ENCODE data around the gene SMIM26.
A peak's percentile ranks its signal among the peaks of the same experiment; 100 is the strongest.

The SMIM26 gene

DNA sequence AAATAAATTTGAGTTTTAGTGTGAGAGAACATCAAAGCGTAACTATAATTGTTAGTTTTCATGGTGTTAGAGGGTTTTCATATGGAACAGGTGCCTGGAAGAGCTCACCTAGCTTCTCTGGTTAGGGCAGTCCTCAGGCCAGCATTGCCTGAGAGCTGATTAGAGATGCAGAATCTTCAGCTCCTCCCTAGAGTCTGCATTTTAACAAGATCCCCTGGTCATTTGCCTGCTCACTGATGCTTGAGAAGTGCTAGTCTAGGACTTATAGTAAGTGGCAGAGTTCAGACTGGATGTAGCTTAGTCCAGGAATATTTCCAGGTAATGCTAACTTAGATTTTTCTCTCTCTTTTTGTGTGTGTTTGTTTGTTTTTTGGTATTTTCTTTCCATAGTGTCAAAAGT is 21.7 kb upstream of the SMIM26 start:
- no peaks in the 10 kb centered on the region for H3K27me3 Mint-ChIP-seq
- H3K9me3 Mint-ChIP-seq, result no peaks in the 10 kb centered on the region
- H3K36me3 Mint-ChIP-seq (ENCODE audit: low read depth), result peaks cover 64% of the 10 kb centered on the region
- no peak overlapping the region for H3K27ac Mint-ChIP-seq
- no peaks in the 10 kb centered on the region for H3K4me1 Mint-ChIP-seq (ENCODE audit: low read depth)
- H3K4me3 Mint-ChIP-seq, result no peak overlapping the region

- Mint-ChIP-seq H3K4me3 (no peak overlapping the region), H3K27ac (no peak overlapping the region), H3K27me3 (no peaks in the 10 kb centered on the region), H3K36me3 (ENCODE audit: low read depth) (peaks cover 54% of the 10 kb centered on the region), H3K9me3 (no peaks in the 10 kb centered on the region), H3K4me1 (ENCODE audit: low read depth) (no peaks in the 10 kb centered on the region)
Observed at GRCh38 chr20:18548465-18548864, 18.8 kb upstream of the SMIM26 start.

GRCh38 chr20:18553746-18554145 is 13.5 kb upstream of the SMIM26 start:
- Mint-ChIP-seq H3K4me3 (no peak overlapping the region), H3K36me3 (ENCODE audit: low read depth) (peaks cover 62% of the 10 kb centered on the region), H3K4me1 (ENCODE audit: low read depth) (no peaks in the 10 kb centered on the region), H3K27me3 (no peaks in the 10 kb centered on the region), H3K9me3 (no peaks in the 10 kb centered on the region), H3K27ac (no peak overlapping the region)

- peak overlapping the region; percentile 90 for H3K4me3 Mint-ChIP-seq
- H3K9me3 Mint-ChIP-seq, result peaks cover 3% of the 10 kb centered on the region
- no peaks in the 10 kb centered on the region for H3K27me3 Mint-ChIP-seq
- H3K4me1 Mint-ChIP-seq (ENCODE audit: low read depth), result peaks cover 30% of the 10 kb centered on the region
- peaks cover 32% of the 10 kb centered on the region for H3K36me3 Mint-ChIP-seq (ENCODE audit: low read depth)
- H3K27ac Mint-ChIP-seq, result peak overlapping the region; percentile 96
Observed at GRCh38 chr20:18567739-18568091, 483 bp downstream of the SMIM26 start.

- peaks cover 3% of the 10 kb centered on the region for H3K9me3 Mint-ChIP-seq
- peaks cover 30% of the 10 kb centered on the region for H3K4me1 Mint-ChIP-seq (ENCODE audit: low read depth)
- no peaks in the 10 kb centered on the region for H3K27me3 Mint-ChIP-seq
- peaks cover 29% of the 10 kb centered on the region for H3K36me3 Mint-ChIP-seq (ENCODE audit: low read depth)
- H3K27ac Mint-ChIP-seq, result no peak overlapping the region
- no peak overlapping the region for H3K4me3 Mint-ChIP-seq
Observed at GRCh38 chr20:18571009-18571408, 3.8 kb downstream of the SMIM26 start.

- Mint-ChIP-seq H3K36me3 (ENCODE audit: low read depth) (peaks cover 29% of the 10 kb centered on the region), H3K27me3 (no peaks in the 10 kb centered on the region), H3K4me3 (no peak overlapping the region), H3K4me1 (ENCODE audit: low read depth) (peaks cover 27% of the 10 kb centered on the region), H3K27ac (peak overlapping the region; percentile 86), H3K9me3 (peaks cover 3% of the 10 kb centered on the region)
Observed at GRCh38 chr20:18571578-18571977, 4.3 kb downstream of the SMIM26 start.

GRCh38 chr20:18577942-18578341 is 10.7 kb downstream of the SMIM26 start:
- no peaks in the 10 kb centered on the region for H3K9me3 Mint-ChIP-seq
- peaks cover 5% of the 10 kb centered on the region for H3K4me1 Mint-ChIP-seq (ENCODE audit: low read depth)
- no peak overlapping the region for H3K27ac Mint-ChIP-seq
- no peaks in the 10 kb centered on the region for H3K36me3 Mint-ChIP-seq (ENCODE audit: low read depth)
- H3K27me3 Mint-ChIP-seq, result no peaks in the 10 kb centered on the region
- H3K4me3 Mint-ChIP-seq, result no peak overlapping the region

DNA sequence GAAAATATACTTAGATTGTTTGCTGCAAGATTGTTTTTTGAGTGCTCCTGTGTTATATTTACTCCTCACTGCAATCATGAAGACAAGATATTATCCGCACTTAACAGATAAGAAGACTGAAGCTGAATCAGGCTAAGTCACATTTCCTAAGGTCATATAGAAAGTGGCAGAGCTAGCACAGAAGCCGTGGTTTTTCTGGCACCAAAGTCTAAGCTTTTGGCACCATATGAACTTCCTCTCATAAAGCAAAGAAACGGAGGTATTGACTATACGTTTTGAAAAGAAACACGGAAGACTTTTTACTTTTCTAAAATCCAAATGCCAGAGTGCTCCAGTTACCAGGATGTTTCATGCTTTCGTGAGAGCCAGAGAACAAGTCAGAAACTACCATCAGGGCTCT is 11.3 kb downstream of the SMIM26 start:
- Mint-ChIP-seq H3K4me3 (no peak overlapping the region), H3K4me1 (ENCODE audit: low read depth) (peaks cover 5% of the 10 kb centered on the region), H3K27ac (no peak overlapping the region)

DNA sequence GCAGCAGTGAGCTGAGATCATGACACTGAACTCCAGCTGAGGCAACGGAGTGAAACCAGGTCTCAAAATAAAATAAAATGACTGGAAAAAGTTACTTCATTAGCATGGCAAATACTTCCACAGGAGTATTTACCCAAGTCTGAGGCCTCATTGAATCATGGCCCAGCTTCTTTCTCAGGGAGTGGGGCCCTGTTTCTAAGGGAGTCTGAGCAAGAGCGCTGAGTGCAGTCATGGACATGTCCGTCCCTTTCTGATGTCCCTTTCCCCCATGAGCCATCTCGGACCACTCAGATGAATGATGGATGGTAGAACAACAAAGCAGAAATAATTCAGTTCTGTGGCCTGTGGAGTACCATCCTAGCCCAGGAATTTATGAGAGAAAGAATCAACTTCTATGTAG is 12.8 kb downstream of the SMIM26 start:
- Mint-ChIP-seq H3K27me3 (peaks cover 4% of the 10 kb centered on the region), H3K27ac (no peak overlapping the region), H3K4me3 (no peak overlapping the region), H3K9me3 (no peaks in the 10 kb centered on the region), H3K4me1 (ENCODE audit: low read depth) (peaks cover 5% of the 10 kb centered on the region), H3K36me3 (ENCODE audit: low read depth) (no peaks in the 10 kb centered on the region)

More for the DNA sequence above, 11.3 kb downstream of the SMIM26 start:
- Mint-ChIP-seq H3K27me3 (no peaks in the 10 kb centered on the region), H3K9me3 (no peaks in the 10 kb centered on the region), H3K36me3 (ENCODE audit: low read depth) (no peaks in the 10 kb centered on the region)

DNA sequence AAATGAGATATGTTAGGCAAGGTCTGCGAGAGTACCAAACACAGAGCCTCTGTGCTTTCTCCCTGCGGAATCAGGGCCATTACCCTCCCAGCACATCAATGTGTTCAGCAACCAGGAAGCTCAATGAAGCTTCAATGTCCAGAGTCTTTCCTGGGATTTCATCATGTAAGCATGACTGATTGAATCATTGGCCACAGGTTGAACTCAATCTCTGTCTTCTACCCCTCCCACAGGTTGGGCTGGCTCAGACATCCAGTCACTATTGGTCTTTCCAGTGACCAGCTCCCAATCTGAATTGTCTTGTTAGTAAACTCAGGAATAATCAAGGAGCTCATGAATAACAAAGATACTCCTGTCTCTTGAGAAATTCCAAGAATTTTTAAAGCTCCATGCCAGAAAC is 17.9 kb downstream of the SMIM26 start:
- no peaks in the 10 kb centered on the region for H3K36me3 Mint-ChIP-seq (ENCODE audit: low read depth)
- no peak overlapping the region for H3K27ac Mint-ChIP-seq
- H3K4me1 Mint-ChIP-seq (ENCODE audit: low read depth), result peaks cover 26% of the 10 kb centered on the region
- peaks cover 4% of the 10 kb centered on the region for H3K27me3 Mint-ChIP-seq
- no peak overlapping the region for H3K4me3 Mint-ChIP-seq
- no peaks in the 10 kb centered on the region for H3K9me3 Mint-ChIP-seq

GRCh38 chr20:18587665-18588573 is 20.7 kb downstream of the SMIM26 start, which contains the start of gene DTD1:
Gene DTD1 (plus strand): TSS chr20:18588054. CDS start chr20:18588073, 19 bp downstream.
- peaks cover 31% of the 10 kb centered on the region for H3K4me1 Mint-ChIP-seq (ENCODE audit: low read depth)
- H3K27ac Mint-ChIP-seq, result peak within 1 kb of the TSS; percentile 89
- H3K36me3 Mint-ChIP-seq (ENCODE audit: low read depth), result no peaks in the 10 kb centered on the region
- H3K9me3 Mint-ChIP-seq, result no peaks in the 10 kb centered on the region
- peak within 1 kb of the TSS; percentile 91 for H3K4me3 Mint-ChIP-seq
- peaks cover 4% of the 10 kb centered on the region for H3K27me3 Mint-ChIP-seq

- Mint-ChIP-seq H3K36me3 (ENCODE audit: low read depth) (peaks cover 3% of the 10 kb centered on the region), H3K4me1 (ENCODE audit: low read depth) (peaks cover 31% of the 10 kb centered on the region), H3K27ac (peak overlapping the region; percentile 89), H3K27me3 (peaks cover 4% of the 10 kb centered on the region), H3K9me3 (no peaks in the 10 kb centered on the region), H3K4me3 (peak overlapping the region; percentile 91)
Observed at GRCh38 chr20:18588574-18588933, 21.3 kb downstream of the SMIM26 start.

- peaks cover 31% of the 10 kb centered on the region for H3K4me1 Mint-ChIP-seq (ENCODE audit: low read depth)
- H3K4me3 Mint-ChIP-seq, result peak overlapping the region; percentile 91
- H3K9me3 Mint-ChIP-seq, result no peaks in the 10 kb centered on the region
- no peak overlapping the region for H3K27ac Mint-ChIP-seq
- no peaks in the 10 kb centered on the region for H3K27me3 Mint-ChIP-seq
- H3K36me3 Mint-ChIP-seq (ENCODE audit: low read depth), result peaks cover 5% of the 10 kb centered on the region
Observed at GRCh38 chr20:18589941-18590674, 22.9 kb downstream of the SMIM26 start.

- Mint-ChIP-seq H3K4me3 (no peak overlapping the region), H3K4me1 (ENCODE audit: low read depth) (no peaks in the 10 kb centered on the region), H3K27ac (no peak overlapping the region), H3K27me3 (no peaks in the 10 kb centered on the region), H3K9me3 (no peaks in the 10 kb centered on the region), H3K36me3 (ENCODE audit: low read depth) (peaks cover 34% of the 10 kb centered on the region)
Observed at GRCh38 chr20:18596270-18596669, 29.0 kb downstream of the SMIM26 start.

DNA sequence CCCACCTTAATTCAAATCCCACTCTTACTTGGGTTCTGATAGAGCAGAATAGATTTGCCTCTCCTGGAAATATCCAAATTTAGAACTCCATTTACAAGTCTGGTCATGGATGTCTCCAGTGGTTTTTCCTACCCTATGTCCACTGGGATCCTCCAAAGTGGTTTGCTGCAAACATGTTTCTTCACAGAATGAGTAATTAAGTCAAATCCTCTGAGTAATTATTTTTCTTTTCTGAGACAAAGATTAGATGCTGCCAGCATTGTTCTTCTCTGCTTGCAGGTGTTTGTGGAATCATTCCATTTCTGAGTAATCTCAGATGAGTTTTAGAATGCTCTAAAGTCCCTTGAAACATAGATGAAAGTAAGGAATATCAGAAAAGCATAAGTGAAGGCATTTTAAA is 42.5 kb downstream of the SMIM26 start:
- peaks cover 9% of the 10 kb centered on the region for H3K4me1 Mint-ChIP-seq (ENCODE audit: low read depth)

More for the DNA sequence above, 42.5 kb downstream of the SMIM26 start:
- Mint-ChIP-seq H3K9me3 (no peaks in the 10 kb centered on the region), H3K27me3 (no peaks in the 10 kb centered on the region), H3K36me3 (ENCODE audit: low read depth) (peaks cover 6% of the 10 kb centered on the region), H3K4me3 (no peak overlapping the region), H3K27ac (no peak overlapping the region)

Data from stimulated activated naive CD8-positive, alpha-beta T cell treated with anti-CD3 and anti-CD28 coated beads, Interleukin-15, Interleukin-2, amounts not matched to agents 100 ng/mL and 50 ng/mL, for 24 hours (primary cell).